Ascending aorta (tissue), 2 donors: Measurements from ENCODE around the gene C19orf44. TPM values are rescaled to one million over a fixed set of nuclear protein-coding genes. Genes with fewer than 3 reads are reported as not detected.
"Not testable (repeated sequence)": the region's sequence is repeated elsewhere in the genome, so short reads cannot be mapped to it uniquely, and the experiment has no call there.

ENCODE experiments used
- DNase-seq, 2 donors: peaks; one replicate each; pipeline ENCODE4 v3.0.0-alpha.2; 2019; ENCODE audit warnings: low spot score in 2 of 2
- H3K27ac ChIP-seq, 2 donors: fragments of 200-600 bp; sonication (generic); one replicate each; pipeline ENCODE4 v1.5.1; 2016 to 2017; ENCODE audit warnings: mild to moderate bottlenecking in 1 of 2
- H3K27me3 ChIP-seq: fragments of 200-600 bp; sonication (generic); one replicate; pipeline ENCODE4 v1.5.1; 2017
- H3K36me3 ChIP-seq, 2 donors: fragments of 200-600 bp; sonication (generic); one replicate each; pipeline ENCODE4 v1.5.1; 2016
- H3K4me1 ChIP-seq, 2 donors: fragments of 200-600 bp; sonication (generic); one replicate each; pipeline ENCODE4 v1.5.1; 2016 to 2017; ENCODE audit warnings: mild to moderate bottlenecking in 1 of 2
- H3K4me3 ChIP-seq, 2 donors: fragments of 200-600 bp; sonication (generic); one replicate each; pipeline ENCODE4 v1.5.1; 2016 to 2017; ENCODE audit warnings: mild to moderate bottlenecking in 1 of 2
- H3K9me3 ChIP-seq, 2 donors: fragments of 200-600 bp; sonication (generic); one replicate each; pipeline ENCODE4 v1.5.1; 2016
- intact Hi-C: fragments of 100-400 bp; cut with DNase I; formaldehyde crosslinking; loops from one replicate; pipeline ENCODE4 v1.15.1; 2023
- total RNA-seq: library from RNA; depleted of rRNA; stranded (reverse); fragments of >200 nt; gene quantifications from one replicate; pipeline ENCODE4 v1.1.0, GENCODE V29; 2016
- TF ChIP-seq, protein P1 (sequence below), 3 experiments: fragments of 200-600 bp in 2 of 3; fragments of 450-650 bp in 1 of 3; sonication (generic) in 2 of 3; IDR thresholded peaks; one replicate each; pipeline ENCODE4 v1.5.1; 2016 to 2019; ENCODE audit warnings: antibody characterized with exemption in 3 of 3, mild to moderate bottlenecking in 1 of 3, moderate library complexity in 1 of 3

The C19orf44 gene
- total RNA-seq, 1 donor from 2014 or later: 5.1 TPM

DNA sequence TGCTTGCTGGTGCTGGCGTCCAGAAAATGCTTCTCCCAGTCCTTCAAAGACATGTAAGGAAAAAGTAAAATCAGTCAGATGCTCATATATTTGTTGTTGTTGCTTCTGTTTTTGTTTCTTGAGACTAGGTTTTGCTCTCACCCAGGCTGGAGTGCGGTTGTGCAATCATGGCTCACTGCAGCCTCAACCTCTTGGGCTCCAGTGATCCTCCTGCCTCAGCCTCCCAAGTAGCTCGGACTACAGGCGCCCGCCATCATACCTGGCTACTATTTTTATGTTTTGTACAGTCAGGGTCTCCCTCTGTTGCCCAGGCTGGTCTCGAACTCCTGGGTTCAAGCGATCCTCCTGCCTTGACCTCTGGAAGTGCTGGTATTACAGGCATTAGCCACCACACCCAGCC is 13.4 kb upstream of the C19orf44 start:
- TF ChIP-seq, protein P1, sequence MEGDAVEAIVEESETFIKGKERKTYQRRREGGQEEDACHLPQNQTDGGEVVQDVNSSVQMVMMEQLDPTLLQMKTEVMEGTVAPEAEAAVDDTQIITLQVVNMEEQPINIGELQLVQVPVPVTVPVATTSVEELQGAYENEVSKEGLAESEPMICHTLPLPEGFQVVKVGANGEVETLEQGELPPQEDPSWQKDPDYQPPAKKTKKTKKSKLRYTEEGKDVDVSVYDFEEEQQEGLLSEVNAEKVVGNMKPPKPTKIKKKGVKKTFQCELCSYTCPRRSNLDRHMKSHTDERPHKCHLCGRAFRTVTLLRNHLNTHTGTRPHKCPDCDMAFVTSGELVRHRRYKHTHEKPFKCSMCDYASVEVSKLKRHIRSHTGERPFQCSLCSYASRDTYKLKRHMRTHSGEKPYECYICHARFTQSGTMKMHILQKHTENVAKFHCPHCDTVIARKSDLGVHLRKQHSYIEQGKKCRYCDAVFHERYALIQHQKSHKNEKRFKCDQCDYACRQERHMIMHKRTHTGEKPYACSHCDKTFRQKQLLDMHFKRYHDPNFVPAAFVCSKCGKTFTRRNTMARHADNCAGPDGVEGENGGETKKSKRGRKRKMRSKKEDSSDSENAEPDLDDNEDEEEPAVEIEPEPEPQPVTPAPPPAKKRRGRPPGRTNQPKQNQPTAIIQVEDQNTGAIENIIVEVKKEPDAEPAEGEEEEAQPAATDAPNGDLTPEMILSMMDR (IDR thresholded peaks at IDR 0.05): no peak
- intact Hi-C loops: no loop called here
- no peak overlapping the region for H3K4me3 ChIP-seq
- H3K27ac ChIP-seq: no peak overlapping the region
- no peaks in the 10 kb centered on the region for H3K9me3 ChIP-seq
- H3K27me3 ChIP-seq: no peaks in the 10 kb centered on the region
- no peaks in the 10 kb centered on the region for H3K4me1 ChIP-seq
- no peaks in the 10 kb centered on the region for H3K36me3 ChIP-seq
- no peak for DNase-seq

DNA sequence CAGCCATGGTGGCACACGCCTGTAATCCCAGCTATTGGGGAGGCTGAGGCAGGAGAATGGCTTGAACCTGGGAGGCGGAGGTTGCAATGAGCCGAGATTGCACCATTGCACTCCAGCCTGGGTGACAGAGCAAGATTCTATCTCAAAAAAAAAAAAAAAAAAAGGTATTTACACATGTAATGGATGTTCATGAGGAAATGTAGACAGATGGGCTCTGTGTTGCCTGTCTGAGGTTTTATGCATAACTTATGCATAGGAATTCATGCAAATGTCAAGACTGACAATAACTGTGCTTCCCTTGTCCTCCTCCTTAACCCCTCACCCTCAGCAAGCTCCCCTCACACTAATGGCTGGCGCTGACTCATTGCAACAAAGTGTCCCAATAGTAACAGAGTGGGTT is 9.7 kb upstream of the C19orf44 start:
- H3K4me1 ChIP-seq, H3K27ac ChIP-seq, H3K4me3 ChIP-seq, H3K27me3 ChIP-seq, H3K9me3 ChIP-seq, DNase-seq, intact Hi-C loops, H3K36me3 ChIP-seq: not testable (repeated sequence)

DNA sequence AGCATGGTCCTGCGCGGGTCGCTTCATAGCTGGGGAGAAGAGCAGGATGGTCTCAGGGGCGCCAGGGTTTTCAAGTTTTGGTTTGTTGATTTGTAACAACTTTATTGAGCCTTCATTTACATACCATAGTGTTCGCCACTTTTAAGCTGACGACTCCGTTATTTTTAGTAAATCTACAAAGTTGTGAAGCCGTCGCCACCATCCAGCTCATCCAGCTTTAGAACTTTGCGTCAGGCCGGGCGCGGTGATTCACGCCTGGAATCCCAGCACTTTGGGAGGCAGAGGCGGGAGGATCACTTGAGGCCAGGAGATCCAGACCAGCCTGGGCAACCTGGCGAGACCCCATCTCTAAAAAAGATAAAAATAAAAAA is 404 bp downstream of the C19orf44 start:
- no peaks in the 10 kb centered on the region for H3K27me3 ChIP-seq
- DNase-seq: peak in 1 of 2 donors; percentile 75
- intact Hi-C loops: loop anchor here (1.0 kb wide), 4 partner anchors 24 to 164 kb away; partner anchors contain the start of genes CHERP, SLC35E1 and SMIM7

DNA sequence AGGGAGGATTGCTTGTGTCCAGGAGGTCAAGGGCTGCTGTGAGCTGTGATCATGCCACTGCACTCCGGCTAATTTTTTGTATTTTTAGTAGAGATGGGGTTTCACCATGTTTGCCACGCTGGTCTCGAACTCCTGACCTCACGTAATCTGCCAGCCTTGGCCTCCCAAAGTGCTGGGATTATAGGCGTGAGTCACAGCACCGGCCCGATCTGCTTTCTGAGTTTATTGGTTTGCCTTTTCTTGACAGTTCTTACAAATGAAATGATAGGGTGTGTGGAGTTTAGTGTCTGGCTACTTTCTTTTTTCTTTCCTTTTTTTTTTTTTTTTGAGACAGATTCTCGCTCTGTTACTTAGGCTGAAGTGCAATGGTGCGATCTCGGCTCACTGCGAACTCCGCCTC is 848 bp downstream of the C19orf44 start:
- Histone ChIP-seq H3K4me3 (peak overlapping the region; percentile 72 to 82), H3K27ac (peak overlapping the region; percentile 64 to 69), H3K27me3 (no peaks in the 10 kb centered on the region), H3K4me1 (peaks cover 0 to 7% of the 10 kb centered on the region in 2 donors), H3K36me3 (peaks cover 0 to 8% of the 10 kb centered on the region in 2 donors), H3K9me3 (no peaks in the 10 kb centered on the region)
- TF ChIP-seq, protein P1 (IDR thresholded peaks at IDR 0.05): no peak
- intact Hi-C loops: no loop called here
- no peak for DNase-seq

More for the DNA sequence above, 404 bp downstream of the C19orf44 start:
- peaks cover 0 to 6% of the 10 kb centered on the region in 2 donors for H3K36me3 ChIP-seq
- TF ChIP-seq, protein P1 (IDR thresholded peaks at IDR 0.05): no peak
- peak overlapping the region; percentile 64 to 69 for H3K27ac ChIP-seq
- H3K4me3 ChIP-seq: peak overlapping the region; percentile 72 to 82
- no peaks in the 10 kb centered on the region for H3K9me3 ChIP-seq
- H3K4me1 ChIP-seq: peaks cover 0 to 7% of the 10 kb centered on the region in 2 donors

DNA sequence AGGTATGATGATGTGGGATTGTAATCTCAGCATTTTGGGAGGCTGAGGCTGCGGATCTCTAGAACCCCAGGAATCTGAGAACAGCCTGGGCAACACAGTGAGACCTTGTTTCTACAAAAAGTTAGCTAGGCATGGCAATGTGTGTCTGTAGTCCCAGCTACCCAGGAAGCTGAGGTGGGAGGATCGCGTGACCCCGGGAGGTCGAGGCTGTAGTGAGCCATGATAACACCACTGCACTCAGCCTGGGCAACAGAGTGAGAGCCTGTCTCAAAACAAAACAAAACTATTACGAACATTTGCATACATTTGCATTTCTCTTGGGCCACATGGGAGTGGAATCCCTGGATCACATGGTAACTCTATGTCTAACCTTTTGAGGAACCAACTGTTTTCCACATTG is 1.6 kb downstream of the C19orf44 start:
- H3K36me3 ChIP-seq: peaks cover under 1 to 14% of the 10 kb centered on the region in 2 donors
- no peaks in the 10 kb centered on the region for H3K27me3 ChIP-seq
- no peak overlapping the region for H3K27ac ChIP-seq
- TF ChIP-seq, protein P1 (IDR thresholded peaks at IDR 0.05): no peak
- H3K4me3 ChIP-seq: no peak overlapping the region
- DNase-seq: no peak
- intact Hi-C loops: no loop called here
- peaks cover 0 to 7% of the 10 kb centered on the region in 2 donors for H3K4me1 ChIP-seq
- H3K9me3 ChIP-seq: no peaks in the 10 kb centered on the region

DNA sequence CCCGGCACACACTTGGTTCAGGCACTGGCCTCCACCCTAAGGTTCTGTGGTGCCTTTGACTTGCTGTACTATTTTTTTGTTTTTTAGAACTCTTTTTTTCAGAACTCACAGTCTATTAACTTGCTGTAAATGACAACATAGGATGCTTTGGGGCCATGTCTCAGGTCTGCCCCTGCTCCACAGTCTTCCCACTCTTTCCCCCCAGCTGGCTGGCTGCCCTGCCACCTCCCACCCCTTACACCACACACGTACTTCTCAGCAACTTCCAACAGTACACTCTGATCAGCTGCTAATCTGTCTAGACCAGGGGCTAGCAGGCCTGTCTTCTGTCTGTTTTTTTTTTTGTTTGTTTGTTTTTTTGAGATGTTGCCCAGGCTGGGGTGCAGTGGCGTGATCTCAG is 8.1 kb downstream of the C19orf44 start:
- Histone ChIP-seq H3K27me3 (no peaks in the 10 kb centered on the region), H3K36me3 (peaks cover 20 to 47% of the 10 kb centered on the region in 2 donors), H3K27ac (no peak overlapping the region), H3K4me3 (no peak overlapping the region), H3K4me1 (no peaks in the 10 kb centered on the region), H3K9me3 (no peaks in the 10 kb centered on the region)
- intact Hi-C loops: no loop called here
- TF ChIP-seq, protein P1 (IDR thresholded peaks at IDR 0.05): no peak
- no peak for DNase-seq

DNA sequence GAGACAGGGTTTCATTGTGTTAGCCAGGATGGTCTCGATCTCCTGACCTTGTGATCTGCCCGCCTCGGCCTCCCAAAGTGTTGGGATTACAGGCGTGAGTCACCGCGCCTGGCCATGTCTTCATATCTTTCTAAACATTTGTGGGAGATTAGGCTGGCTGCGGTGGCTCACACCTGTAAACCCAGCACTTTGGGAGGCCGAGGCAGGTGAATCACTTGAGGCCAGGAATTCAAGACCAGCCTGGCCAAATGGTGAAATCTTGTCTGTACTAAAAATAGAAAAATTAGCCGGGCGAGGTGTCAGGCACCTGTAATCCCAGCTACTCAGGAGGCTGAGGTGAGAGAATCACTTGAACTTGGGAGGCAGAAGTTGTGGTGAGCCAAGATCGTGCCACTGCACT is 10.0 kb downstream of the C19orf44 start:
- DNase-seq, H3K27me3 ChIP-seq, H3K27ac ChIP-seq, H3K9me3 ChIP-seq, H3K4me3 ChIP-seq, intact Hi-C loops, H3K4me1 ChIP-seq: not testable (repeated sequence)
- peaks cover 28 to 61% of the 10 kb centered on the region in 2 donors for H3K36me3 ChIP-seq
